ENCODE measurements around the gene NLGN4Y.

The NLGN4Y gene

DNA sequence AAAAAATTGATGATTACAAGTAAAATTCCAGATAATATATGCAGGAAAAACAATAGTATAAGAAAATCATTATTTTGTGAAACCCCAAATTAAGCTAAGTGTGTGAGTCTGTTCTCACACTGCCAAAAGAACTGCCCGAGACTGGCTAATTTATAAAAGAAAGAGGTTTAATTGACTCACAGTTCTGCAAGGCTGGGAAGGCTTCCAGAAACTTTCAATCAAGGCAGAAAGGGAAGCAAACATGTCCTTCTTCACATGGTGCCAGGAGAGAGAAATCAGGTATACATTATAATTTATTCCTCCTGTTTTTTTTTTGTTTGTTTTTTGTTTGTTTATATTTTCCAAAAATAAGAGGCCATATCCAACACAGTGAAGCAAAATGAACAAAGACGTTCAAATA, 276.8 kb downstream of the NLGN4Y start:
- Histone ChIP-seq H3K9me3 (ENCODE audit: control insufficient read depth, low read depth, low read length) (no peaks in the 10 kb centered on the region), H3K4me3 (ENCODE audit: low read length) (no peak overlapping the region), H3K36me3 (ENCODE audit: control insufficient read depth, low read depth, low read length) (no peaks in the 10 kb centered on the region), H3K9ac (ENCODE audit: low read length) (no peak overlapping the region), H3K4me1 (ENCODE audit: control insufficient read depth, low read depth, low read length) (no peaks in the 10 kb centered on the region), H3K27me3 (ENCODE audit: control insufficient read depth, insufficient read depth, low read length) (no peaks in the 10 kb centered on the region), H3K27ac (ENCODE audit: low read length) (no peak overlapping the region)

DNA sequence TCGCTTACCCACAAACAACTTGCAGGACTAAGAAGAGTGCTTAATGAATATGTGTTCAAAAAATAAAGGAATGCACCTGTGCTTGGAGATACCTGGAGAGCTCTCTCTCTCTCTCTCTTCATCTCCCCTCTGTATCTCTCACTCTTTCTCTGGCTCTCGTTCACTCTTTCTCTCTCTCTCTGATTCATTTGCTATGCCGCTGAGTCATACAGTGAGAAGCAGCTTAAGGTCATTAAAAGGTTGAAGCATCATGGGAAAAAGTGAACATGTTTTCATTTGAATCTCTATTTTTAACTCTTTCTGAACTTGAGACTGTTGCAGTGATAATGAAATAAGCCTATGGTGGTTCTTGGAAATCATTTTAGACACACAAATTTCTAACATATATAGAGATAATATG, 277.8 kb downstream of the NLGN4Y start:
- Histone ChIP-seq H3K9ac (ENCODE audit: low read length) (no peak overlapping the region), H3K9me3 (ENCODE audit: control insufficient read depth, low read depth, low read length) (no peaks in the 10 kb centered on the region), H3K4me1 (ENCODE audit: control insufficient read depth, low read depth, low read length) (no peaks in the 10 kb centered on the region), H3K4me3 (ENCODE audit: low read length) (no peak overlapping the region), H3K27me3 (ENCODE audit: control insufficient read depth, insufficient read depth, low read length) (no peaks in the 10 kb centered on the region), H3K36me3 (ENCODE audit: control insufficient read depth, low read depth, low read length) (no peaks in the 10 kb centered on the region), H3K27ac (ENCODE audit: low read length) (no peak overlapping the region)

DNA sequence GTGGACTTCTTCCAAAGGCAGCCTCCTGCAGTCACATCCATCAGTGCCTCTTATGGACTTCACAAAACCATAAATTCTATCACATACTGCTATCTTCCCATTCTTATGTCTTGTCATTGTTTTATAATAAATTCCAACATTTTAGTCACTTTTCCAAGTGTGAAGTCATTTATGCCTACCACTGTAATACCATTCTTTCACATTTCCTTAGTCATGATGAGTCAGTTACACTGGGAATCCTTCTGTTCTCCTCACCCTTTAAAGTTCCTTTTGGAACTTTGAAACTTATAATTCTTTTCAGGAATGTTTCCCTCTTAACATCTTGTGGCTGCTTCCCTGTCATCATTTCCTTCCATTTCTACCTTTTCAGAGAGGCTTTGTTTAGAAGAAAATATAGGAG, 279.7 kb downstream of the NLGN4Y start:
- Histone ChIP-seq H3K27me3 (ENCODE audit: control insufficient read depth, insufficient read depth, low read length) (no peaks in the 10 kb centered on the region), H3K9ac (ENCODE audit: low read length) (no peak overlapping the region), H3K36me3 (ENCODE audit: control insufficient read depth, low read depth, low read length) (no peaks in the 10 kb centered on the region), H3K27ac (ENCODE audit: low read length) (no peak overlapping the region), H3K4me3 (ENCODE audit: low read length) (no peak overlapping the region), H3K9me3 (ENCODE audit: control insufficient read depth, low read depth, low read length) (no peaks in the 10 kb centered on the region), H3K4me1 (ENCODE audit: control insufficient read depth, low read depth, low read length) (no peaks in the 10 kb centered on the region)

DNA sequence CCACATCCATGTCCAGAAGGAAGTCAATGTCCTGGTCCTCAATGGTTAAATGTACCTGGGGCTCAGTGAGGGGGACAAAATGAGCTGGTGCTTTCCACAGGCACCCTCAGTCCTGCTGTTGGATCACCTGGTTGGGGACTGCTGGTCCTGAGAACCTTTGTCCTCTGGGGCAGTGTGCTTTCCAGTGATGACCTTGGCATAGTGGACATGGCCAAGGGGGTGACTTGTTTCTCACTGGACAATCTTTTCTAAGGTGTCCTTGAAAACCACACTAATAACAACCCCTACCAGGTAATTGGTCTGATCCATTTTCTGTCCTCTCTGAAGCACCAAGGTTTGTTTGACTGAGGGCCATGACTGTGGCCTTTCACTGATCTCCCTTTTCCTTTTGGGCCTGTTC, 294.1 kb downstream of the NLGN4Y start:
- H3K9ac ChIP-seq (ENCODE audit: low read length) = no peak overlapping the region
- no peaks in the 10 kb centered on the region for H3K9me3 ChIP-seq (ENCODE audit: control insufficient read depth, low read depth, low read length)
- no peaks in the 10 kb centered on the region for H3K36me3 ChIP-seq (ENCODE audit: control insufficient read depth, low read depth, low read length)
- H3K4me3 ChIP-seq (ENCODE audit: low read length) = no peak overlapping the region
- no peak overlapping the region for H3K27ac ChIP-seq (ENCODE audit: low read length)
- no peaks in the 10 kb centered on the region for H3K27me3 ChIP-seq (ENCODE audit: control insufficient read depth, insufficient read depth, low read length)
- H3K4me1 ChIP-seq (ENCODE audit: control insufficient read depth, low read depth, low read length) = no peaks in the 10 kb centered on the region

DNA sequence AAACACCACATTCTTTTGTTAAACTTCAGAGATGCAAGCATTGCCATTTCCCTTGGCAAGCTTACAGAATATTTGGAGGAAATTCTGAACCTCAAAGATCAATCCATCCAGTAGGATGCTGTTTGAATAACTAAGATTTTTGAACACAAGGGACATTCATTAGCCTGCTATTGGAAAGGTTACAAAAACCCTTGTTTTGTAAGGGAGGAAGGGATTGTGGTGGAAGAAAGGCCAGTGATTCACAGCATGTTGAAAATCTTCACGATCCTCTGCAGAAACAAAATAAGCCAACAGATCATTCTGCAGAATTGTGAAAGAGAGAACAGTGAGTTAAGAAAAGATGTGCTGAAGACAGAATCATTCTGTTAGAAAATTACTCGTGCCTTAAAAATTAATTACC, 297.9 kb downstream of the NLGN4Y start:
- Histone ChIP-seq H3K36me3 (ENCODE audit: control insufficient read depth, low read depth, low read length) (no peaks in the 10 kb centered on the region), H3K4me3 (ENCODE audit: low read length) (no peak overlapping the region), H3K27me3 (ENCODE audit: control insufficient read depth, insufficient read depth, low read length) (no peaks in the 10 kb centered on the region), H3K9ac (ENCODE audit: low read length) (no peak overlapping the region), H3K9me3 (ENCODE audit: control insufficient read depth, low read depth, low read length) (no peaks in the 10 kb centered on the region), H3K4me1 (ENCODE audit: control insufficient read depth, low read depth, low read length) (no peaks in the 10 kb centered on the region), H3K27ac (ENCODE audit: low read length) (no peak overlapping the region)

DNA sequence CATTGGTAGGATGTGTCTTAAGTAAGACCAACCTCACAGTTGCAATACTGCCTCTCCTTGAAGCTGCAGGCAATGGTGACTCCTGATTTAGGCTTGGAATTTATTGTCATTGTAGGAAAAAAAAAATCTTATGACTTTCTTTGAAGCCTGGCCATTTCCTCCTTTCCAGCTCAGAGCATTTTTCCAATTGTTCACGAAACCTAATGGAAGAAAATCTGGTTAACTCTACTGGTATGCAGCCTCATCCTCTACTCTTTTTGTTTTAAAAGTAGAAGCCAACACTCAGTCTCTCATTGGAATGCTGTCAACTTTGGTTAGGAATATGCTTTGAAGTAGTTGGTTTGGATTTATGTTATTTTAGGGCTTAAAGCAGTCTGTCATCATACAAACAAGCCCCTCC, 298.6 kb downstream of the NLGN4Y start:
- H3K36me3 ChIP-seq (ENCODE audit: control insufficient read depth, low read depth, low read length) = no peaks in the 10 kb centered on the region
- no peak overlapping the region for H3K27ac ChIP-seq (ENCODE audit: low read length)
- H3K4me3 ChIP-seq (ENCODE audit: low read length) = no peak overlapping the region
- no peaks in the 10 kb centered on the region for H3K27me3 ChIP-seq (ENCODE audit: control insufficient read depth, insufficient read depth, low read length)
- H3K4me1 ChIP-seq (ENCODE audit: control insufficient read depth, low read depth, low read length) = no peaks in the 10 kb centered on the region
- no peak overlapping the region for H3K9ac ChIP-seq (ENCODE audit: low read length)
- H3K9me3 ChIP-seq (ENCODE audit: control insufficient read depth, low read depth, low read length) = no peaks in the 10 kb centered on the region

DNA sequence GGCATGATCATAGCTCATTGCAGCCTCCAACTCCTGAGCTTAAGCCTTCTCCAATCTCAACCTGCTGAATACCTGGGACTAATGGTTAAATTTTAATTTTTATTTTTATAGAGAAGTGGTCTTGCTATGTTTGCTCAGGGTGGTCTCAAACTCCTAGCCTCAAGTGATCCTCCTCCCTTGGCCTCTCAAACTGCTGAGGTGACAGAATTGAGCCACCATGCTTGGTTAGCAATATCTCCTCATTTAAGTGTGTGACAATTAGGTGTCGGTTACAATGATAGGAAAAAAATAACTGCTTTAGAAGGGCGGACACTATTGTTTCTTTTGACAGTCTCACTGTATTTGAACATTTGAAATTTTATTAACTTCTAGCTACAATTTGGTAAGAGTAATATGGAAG, 300.3 kb downstream of the NLGN4Y start:
- Histone ChIP-seq H3K4me3 (ENCODE audit: low read length) (no peak overlapping the region), H3K4me1 (ENCODE audit: control insufficient read depth, low read depth, low read length) (no peaks in the 10 kb centered on the region), H3K9me3 (ENCODE audit: control insufficient read depth, low read depth, low read length) (no peaks in the 10 kb centered on the region), H3K27me3 (ENCODE audit: control insufficient read depth, insufficient read depth, low read length) (no peaks in the 10 kb centered on the region), H3K27ac (ENCODE audit: low read length) (no peak overlapping the region), H3K9ac (ENCODE audit: low read length) (no peak overlapping the region), H3K36me3 (ENCODE audit: control insufficient read depth, low read depth, low read length) (no peaks in the 10 kb centered on the region)

DNA sequence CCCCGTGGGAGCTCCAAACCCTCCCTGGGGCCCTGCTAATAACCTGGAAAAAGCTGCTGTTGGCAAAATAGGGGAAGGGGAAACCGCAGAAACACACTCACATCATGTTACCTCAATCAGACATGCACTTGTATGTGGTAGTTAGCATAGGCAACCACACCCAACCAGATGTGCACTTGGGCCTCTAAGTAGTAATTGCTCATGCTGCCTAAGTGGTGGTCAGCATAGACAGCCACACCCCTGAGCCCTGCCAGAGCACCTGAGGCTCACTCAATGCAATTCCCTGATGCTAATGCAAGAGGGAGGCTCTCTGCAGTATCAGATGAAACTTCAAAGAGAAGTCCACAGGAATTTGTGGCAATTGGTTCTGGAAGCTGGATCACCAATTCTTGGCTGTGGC, 301.4 kb downstream of the NLGN4Y start:
- Histone ChIP-seq H3K27ac (ENCODE audit: low read length) (no peak overlapping the region), H3K27me3 (ENCODE audit: control insufficient read depth, insufficient read depth, low read length) (no peaks in the 10 kb centered on the region), H3K9ac (ENCODE audit: low read length) (no peak overlapping the region), H3K9me3 (ENCODE audit: control insufficient read depth, low read depth, low read length) (no peaks in the 10 kb centered on the region), H3K4me3 (ENCODE audit: low read length) (no peak overlapping the region), H3K4me1 (ENCODE audit: control insufficient read depth, low read depth, low read length) (no peaks in the 10 kb centered on the region), H3K36me3 (ENCODE audit: control insufficient read depth, low read depth, low read length) (no peaks in the 10 kb centered on the region)

DNA sequence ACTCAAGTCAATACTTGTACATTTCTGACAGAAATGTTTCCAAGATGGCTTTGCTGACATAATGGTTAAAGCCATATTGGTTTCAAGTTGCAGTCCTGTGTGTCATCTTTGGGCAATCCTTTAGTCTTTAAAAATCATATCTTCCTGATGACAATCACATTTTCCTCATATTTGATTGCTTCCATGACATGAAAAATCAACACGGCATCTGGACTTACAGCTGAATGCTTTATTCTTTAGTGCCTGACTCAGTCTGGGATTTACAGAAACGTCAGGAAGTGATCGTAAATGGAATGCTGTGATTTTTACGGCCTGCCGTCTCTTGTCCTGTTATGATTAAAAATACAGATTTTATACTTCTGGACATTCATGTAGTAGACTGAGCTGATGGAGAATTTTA, 304.2 kb downstream of the NLGN4Y start:
- no peak overlapping the region for H3K4me3 ChIP-seq (ENCODE audit: low read length)
- H3K27ac ChIP-seq (ENCODE audit: low read length) = no peak overlapping the region

DNA sequence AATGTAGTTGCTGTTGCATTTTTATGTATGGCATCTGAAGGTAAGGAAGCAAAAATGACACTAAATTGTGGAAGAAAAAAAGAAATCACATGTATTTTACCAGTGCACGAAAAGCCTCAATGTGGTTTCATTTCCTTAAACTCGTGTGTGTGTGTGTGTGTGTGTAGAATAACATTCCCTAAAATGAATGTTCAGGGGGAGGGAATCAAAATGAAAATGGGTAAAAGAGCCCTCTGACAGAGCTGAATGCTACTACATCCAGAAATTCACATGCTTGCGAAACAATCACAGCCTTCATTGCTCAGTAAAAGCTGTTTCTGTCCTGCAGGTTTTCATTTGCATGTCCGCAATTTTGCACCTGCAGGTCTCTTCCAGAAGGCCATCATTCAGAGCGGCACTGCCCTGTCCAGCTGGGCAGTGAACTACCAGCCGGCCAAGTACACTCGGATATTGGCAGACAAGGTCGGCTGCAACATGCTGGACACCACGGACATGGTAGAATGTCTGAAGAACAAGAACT, 305.1 kb downstream of the NLGN4Y start:
- no peak overlapping the region for H3K4me3 ChIP-seq (ENCODE audit: low read length)
- no peaks in the 10 kb centered on the region for H3K36me3 ChIP-seq (ENCODE audit: control insufficient read depth, low read depth, low read length)
- no peaks in the 10 kb centered on the region for H3K4me1 ChIP-seq (ENCODE audit: control insufficient read depth, low read depth, low read length)
- H3K27ac ChIP-seq (ENCODE audit: low read length) = no peak overlapping the region
- H3K9me3 ChIP-seq (ENCODE audit: control insufficient read depth, low read depth, low read length) = no peaks in the 10 kb centered on the region
- H3K9ac ChIP-seq (ENCODE audit: low read length) = no peak overlapping the region
- H3K27me3 ChIP-seq (ENCODE audit: control insufficient read depth, insufficient read depth, low read length) = no peaks in the 10 kb centered on the region

More for the DNA sequence above, 304.2 kb downstream of the NLGN4Y start:
- H3K9ac ChIP-seq (ENCODE audit: low read length) = no peak overlapping the region
- H3K27me3 ChIP-seq (ENCODE audit: control insufficient read depth, insufficient read depth, low read length) = no peaks in the 10 kb centered on the region
- no peaks in the 10 kb centered on the region for H3K9me3 ChIP-seq (ENCODE audit: control insufficient read depth, low read depth, low read length)
- H3K36me3 ChIP-seq (ENCODE audit: control insufficient read depth, low read depth, low read length) = no peaks in the 10 kb centered on the region
- H3K4me1 ChIP-seq (ENCODE audit: control insufficient read depth, low read depth, low read length) = no peaks in the 10 kb centered on the region

DNA sequence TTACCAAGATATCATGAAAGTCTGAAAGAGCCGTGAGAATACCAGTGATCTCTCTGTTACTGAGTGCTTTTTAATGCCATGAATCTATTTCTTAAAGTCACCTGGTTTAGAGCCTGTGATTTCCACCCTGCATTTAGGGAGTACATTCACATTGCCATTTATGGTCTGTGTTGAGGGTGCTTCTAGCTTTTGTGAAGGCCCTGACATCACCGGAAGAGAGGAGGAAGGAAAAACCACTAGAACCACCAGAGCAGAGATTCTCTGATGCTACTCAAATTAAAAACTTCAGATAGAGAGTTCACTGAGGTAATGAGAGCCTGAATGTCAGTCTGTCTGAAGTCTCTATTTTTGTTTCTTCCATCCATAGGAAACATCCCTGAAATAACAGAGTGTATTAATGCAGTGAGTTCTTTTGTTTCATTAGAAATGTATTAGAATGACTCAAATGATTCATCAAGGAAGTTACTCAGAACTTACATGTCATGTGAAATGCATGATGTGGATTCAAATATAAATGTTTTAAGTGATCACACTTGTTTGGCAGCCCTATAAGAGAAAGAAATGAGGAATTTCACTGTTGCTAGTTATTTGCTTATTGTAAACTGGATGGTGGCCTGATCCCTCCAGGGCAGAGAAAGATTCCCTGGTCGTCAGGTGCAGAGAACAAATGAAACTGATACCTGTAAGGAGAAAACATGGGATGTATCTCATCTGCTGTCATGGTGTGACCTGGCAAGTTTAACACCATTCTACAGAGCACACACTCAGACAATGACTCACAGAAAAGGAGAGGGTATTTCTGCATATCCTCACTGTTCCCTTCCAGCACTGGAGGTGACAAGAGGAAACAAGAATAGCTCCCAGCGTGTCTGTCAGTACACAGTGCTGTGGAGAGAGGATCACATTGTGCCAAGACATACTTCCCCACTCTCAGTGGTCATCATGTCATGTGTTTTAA, 310.1 kb downstream of the NLGN4Y start:
- H3K4me3 ChIP-seq (ENCODE audit: low read length) = no peak overlapping the region
- H3K27ac ChIP-seq (ENCODE audit: low read length) = no peak overlapping the region
- no peaks in the 10 kb centered on the region for H3K27me3 ChIP-seq (ENCODE audit: control insufficient read depth, insufficient read depth, low read length)
- no peaks in the 10 kb centered on the region for H3K4me1 ChIP-seq (ENCODE audit: control insufficient read depth, low read depth, low read length)
- no peaks in the 10 kb centered on the region for H3K9me3 ChIP-seq (ENCODE audit: control insufficient read depth, low read depth, low read length)
- H3K36me3 ChIP-seq (ENCODE audit: control insufficient read depth, low read depth, low read length) = no peaks in the 10 kb centered on the region
- no peak overlapping the region for H3K9ac ChIP-seq (ENCODE audit: low read length)

DNA sequence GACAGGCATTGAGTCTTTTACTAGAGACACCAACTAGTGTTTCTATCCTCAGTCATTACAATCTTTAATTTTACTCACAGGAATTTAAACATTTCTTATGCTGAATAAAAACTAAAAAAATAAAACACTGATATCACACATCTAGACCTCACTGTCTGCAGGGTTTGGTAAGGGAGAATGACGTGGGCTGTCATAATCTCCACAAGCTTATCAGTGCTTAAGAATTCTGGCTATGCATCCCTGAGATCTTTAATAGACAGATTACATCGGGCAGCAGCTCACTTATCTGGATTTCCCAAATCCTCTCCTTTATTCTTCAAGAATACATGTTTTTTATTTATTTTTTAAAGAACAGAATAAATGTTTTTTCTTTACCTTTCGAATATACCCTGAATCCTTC, 313.1 kb downstream of the NLGN4Y start:
- Histone ChIP-seq H3K4me1 (ENCODE audit: control insufficient read depth, low read depth, low read length) (no peaks in the 10 kb centered on the region), H3K9me3 (ENCODE audit: control insufficient read depth, low read depth, low read length) (no peaks in the 10 kb centered on the region), H3K27me3 (ENCODE audit: control insufficient read depth, insufficient read depth, low read length) (no peaks in the 10 kb centered on the region), H3K4me3 (ENCODE audit: low read length) (no peak overlapping the region), H3K27ac (ENCODE audit: low read length) (no peak overlapping the region), H3K36me3 (ENCODE audit: control insufficient read depth, low read depth, low read length) (no peaks in the 10 kb centered on the region), H3K9ac (ENCODE audit: low read length) (no peak overlapping the region)

Measured in iPS-18a (cell line).